Caco-2 (cell line): ENCODE data around the gene KLK15. TPM values are rescaled to one million over a fixed set of nuclear protein-coding genes. Genes with fewer than 3 reads are reported as not detected.

Experiments
- BruUV-seq: library from RNA; stranded (reverse); fragments of 400-500 nt; replicated peaks from 2 replicates; lab custom pipeline; 2021; lab: Mats Ljungman, UMichigan
- CTCF ChIA-PET: fragments of 300-600 bp; sonication (Branson Sonifier 250); formaldehyde crosslinking; loops from one replicate; lab custom pipeline; 2022; ENCODE audit warnings: antibody characterized with exemption; lab: Charles Lee
- POLR2A ChIA-PET: fragments of 300-600 bp; sonication (Branson Sonifier 250); formaldehyde crosslinking; loops from one replicate; lab custom pipeline; 2022; ENCODE audit warnings: antibody characterized with exemption; lab: Charles Lee
- DNase-seq, 2 experiments: peaks; one replicate each; pipeline versions ENCODE4 v3.0.0 to v3.0.0-alpha.2; 2020 to 2022
- H3K27me3 ChIP-seq: replicated peaks from 2 replicates; pipeline ENCODE4 v1.6.0; 2011; ENCODE audit warnings: low read length; ENCODE audit not compliant: control insufficient read depth, insufficient read depth
- H3K36me3 ChIP-seq: 2 replicates; pipeline ENCODE4 v1.5.1; 2011; ENCODE audit warnings: low read length; ENCODE audit not compliant: control insufficient read depth, insufficient read depth
- H3K4me1 ChIP-seq: fragments of 250-450 bp; sonication (Bioruptor Pico); 2 replicates; pipeline ENCODE4 v1.5.1; 2020; ENCODE audit warnings: mild to moderate bottlenecking
- H3K4me3 ChIP-seq: 2 replicates; pipeline ENCODE4 v1.5.1; 2011; ENCODE audit warnings: low read depth, mild to moderate bottlenecking, control low read depth, low read length
- H3K9me3 ChIP-seq: fragments of 250-450 bp; sonication (Bioruptor Pico); 2 replicates; pipeline ENCODE4 v1.5.1; 2020; ENCODE audit warnings: mild to moderate bottlenecking, moderate library complexity
- H3K27ac Mint-ChIP-seq: one replicate; pipeline ENCODE4 v1.8.0; 2022; ENCODE audit warnings: mixed read lengths; ENCODE audit not compliant: unreplicated experiment
- H3K27me3 Mint-ChIP-seq: one replicate; pipeline ENCODE4 v1.8.0; 2022; ENCODE audit warnings: mixed read lengths; ENCODE audit not compliant: insufficient read depth, unreplicated experiment
- H3K36me3 Mint-ChIP-seq: one replicate; pipeline ENCODE4 v1.8.0; 2022; ENCODE audit warnings: mild to moderate bottlenecking, mixed read lengths; ENCODE audit not compliant: insufficient read depth, unreplicated experiment
- H3K4me1 Mint-ChIP-seq: one replicate; pipeline ENCODE4 v1.8.0; 2022; ENCODE audit warnings: low read depth, mixed read lengths; ENCODE audit not compliant: unreplicated experiment
- H3K4me3 Mint-ChIP-seq: one replicate; pipeline ENCODE4 v1.8.0; 2022; ENCODE audit warnings: mild to moderate bottlenecking, moderate library complexity, mixed read lengths; ENCODE audit not compliant: unreplicated experiment
- H3K9me3 Mint-ChIP-seq: one replicate; pipeline ENCODE4 v1.8.0; 2022; ENCODE audit warnings: mixed read lengths; ENCODE audit not compliant: unreplicated experiment
- intact Hi-C: fragments of 100-400 bp; cut with micrococcal nuclease; formaldehyde crosslinking; loops from one replicate; pipeline ENCODE4 v1.10.0; 2022; ENCODE audit not compliant: unreplicated experiment
- total RNA-seq: library from RNA; stranded (reverse); gene quantifications from 2 replicates; pipeline ENCODE4 v1.2.3, GENCODE V29; 2022
- TF ChIP-seq, protein P1 (sequence below), 2 experiments: fragments of 200-600 bp in 1 of 2; IDR thresholded peaks; 1 replicate in 1 of 2; 2 replicates in 1 of 2; pipeline versions ENCODE4 v1.5.1 to v1.8.0; 2011 to 2022; ENCODE audit warnings: antibody characterized with exemption in 1 of 2, control low read depth in 1 of 2, inconsistent platforms in 1 of 2, low read depth in 1 of 2, low read length in 1 of 2, mild to moderate bottlenecking in 1 of 2, moderate library complexity in 1 of 2; ENCODE audit not compliant: insufficient read depth in 1 of 2, severe bottlenecking in 1 of 2, unreplicated experiment in 1 of 2

KLK15 gene
- total RNA-seq, 1 experiment from 2014 or later = not detected

DNA sequence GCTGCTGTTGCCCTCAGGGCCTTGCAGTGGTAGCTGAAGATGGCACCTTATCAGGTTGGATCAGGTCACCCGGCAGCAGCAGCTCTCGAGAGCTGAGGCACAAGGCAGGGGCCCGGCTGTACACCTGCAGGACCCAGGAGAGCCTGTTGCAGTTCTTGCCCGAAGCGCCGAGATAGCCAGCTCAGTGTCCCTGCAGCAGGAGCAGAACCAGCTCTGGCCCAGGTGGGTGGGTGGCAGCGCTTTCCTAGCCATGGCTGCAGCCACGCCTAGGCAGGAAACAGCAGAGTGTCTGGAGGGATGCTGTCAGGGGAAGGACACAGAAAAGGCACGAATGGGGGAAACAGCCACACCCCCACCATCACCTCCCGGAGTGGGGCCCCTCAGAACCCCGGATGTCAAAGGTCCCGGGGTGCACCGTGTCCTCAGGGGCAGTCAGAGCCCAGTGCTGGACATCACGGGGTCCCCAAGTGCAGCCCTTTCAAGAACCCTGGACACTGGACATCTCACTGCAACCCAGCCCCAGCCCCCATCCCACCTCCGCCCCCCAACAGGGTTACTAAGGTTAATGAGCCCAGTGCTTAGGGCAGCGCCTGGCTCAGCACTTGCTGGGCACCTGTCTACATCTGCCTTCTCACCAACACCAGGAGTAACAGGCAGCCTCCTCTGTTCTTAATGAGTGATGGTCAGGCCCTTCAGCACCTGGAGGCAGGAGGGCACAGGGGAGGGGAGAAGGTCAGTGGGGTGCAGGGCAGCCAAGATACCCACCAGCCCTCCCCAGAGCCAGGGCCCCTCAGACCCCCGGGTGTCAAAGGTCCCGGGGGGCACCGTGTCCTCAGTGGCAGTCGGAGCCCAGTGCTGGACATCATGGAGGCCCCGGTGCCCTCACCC lies 34.5 kb downstream of the KLK15 start:
- H3K36me3 Mint-ChIP-seq = peaks cover 100% of the 10 kb centered on the region
- H3K27ac Mint-ChIP-seq = no peak overlapping the region
- peaks cover 13% of the 10 kb centered on the region for H3K36me3 ChIP-seq
- intact Hi-C loops = no loop called here
- peaks cover 5% of the 10 kb centered on the region for H3K4me1 Mint-ChIP-seq
- POLR2A ChIA-PET = no interaction called here
- H3K4me3 ChIP-seq = no peak overlapping the region
- no peaks in the 10 kb centered on the region for H3K27me3 ChIP-seq
- CTCF ChIA-PET = no interaction called here
- no peaks in the 10 kb centered on the region for H3K9me3 ChIP-seq
- H3K27me3 Mint-ChIP-seq = no peaks in the 10 kb centered on the region
- no peaks in the 10 kb centered on the region for H3K9me3 Mint-ChIP-seq
- BruUV-seq = no TSS peak
- TF ChIP-seq, protein P1, sequence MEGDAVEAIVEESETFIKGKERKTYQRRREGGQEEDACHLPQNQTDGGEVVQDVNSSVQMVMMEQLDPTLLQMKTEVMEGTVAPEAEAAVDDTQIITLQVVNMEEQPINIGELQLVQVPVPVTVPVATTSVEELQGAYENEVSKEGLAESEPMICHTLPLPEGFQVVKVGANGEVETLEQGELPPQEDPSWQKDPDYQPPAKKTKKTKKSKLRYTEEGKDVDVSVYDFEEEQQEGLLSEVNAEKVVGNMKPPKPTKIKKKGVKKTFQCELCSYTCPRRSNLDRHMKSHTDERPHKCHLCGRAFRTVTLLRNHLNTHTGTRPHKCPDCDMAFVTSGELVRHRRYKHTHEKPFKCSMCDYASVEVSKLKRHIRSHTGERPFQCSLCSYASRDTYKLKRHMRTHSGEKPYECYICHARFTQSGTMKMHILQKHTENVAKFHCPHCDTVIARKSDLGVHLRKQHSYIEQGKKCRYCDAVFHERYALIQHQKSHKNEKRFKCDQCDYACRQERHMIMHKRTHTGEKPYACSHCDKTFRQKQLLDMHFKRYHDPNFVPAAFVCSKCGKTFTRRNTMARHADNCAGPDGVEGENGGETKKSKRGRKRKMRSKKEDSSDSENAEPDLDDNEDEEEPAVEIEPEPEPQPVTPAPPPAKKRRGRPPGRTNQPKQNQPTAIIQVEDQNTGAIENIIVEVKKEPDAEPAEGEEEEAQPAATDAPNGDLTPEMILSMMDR (IDR thresholded peaks at IDR 0.05; ENCODE audit: insufficient read depth in 1 of 2, low read depth in 1 of 2, low read length in 1 of 2, severe bottlenecking in 1 of 2, unreplicated experiment in 1 of 2) = no peak
- peaks cover 10% of the 10 kb centered on the region; the same call in 1 of the 2 replicates for H3K4me1 ChIP-seq
- DNase-seq = no peak
- no peak overlapping the region for H3K4me3 Mint-ChIP-seq

DNA sequence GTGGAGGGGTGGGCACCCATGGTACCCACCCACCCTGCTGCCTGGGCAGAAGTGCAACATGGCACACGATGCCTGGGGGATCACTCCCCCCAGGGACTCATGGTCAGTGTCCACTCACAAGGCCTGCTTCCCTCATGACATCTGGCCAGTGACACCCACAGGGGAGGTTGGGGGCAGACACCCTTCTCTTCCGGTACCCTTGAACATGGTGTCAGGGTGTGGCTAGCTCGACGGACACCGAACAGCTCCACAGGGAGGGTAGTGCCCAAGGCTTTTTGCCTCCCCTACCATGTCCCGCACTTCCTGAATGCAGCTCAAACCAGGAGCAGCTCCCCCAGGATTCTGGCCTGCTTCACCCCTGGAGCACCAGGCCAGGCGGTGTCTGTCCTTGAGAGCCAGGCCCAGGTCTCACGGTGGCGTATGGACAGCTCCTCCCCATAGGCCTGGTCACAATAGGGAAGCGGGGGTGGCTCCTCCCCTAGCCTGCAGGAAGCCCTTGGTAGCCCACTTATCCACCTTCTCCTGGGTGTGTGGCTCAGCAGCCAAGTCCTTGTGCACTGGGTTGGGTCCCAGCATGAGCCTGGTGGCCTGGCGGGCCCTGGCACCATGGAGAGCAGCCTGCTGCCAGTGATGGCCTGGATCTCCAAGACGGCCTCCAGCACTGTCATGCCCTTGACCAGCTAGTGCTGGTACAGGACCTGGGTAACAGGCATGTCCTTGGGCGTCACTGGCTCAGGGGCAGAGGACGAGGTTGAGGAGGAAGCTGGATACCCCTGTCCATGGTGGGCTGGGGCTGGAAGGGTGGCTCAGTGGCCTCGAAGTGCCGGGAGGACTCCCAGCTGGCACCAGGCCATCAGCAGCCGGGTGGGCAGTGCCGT lies 35.4 kb downstream of the KLK15 start:
- CTCF ChIA-PET = interaction anchor here (0.5 kb wide), 1 partner anchor 135 kb away, joined by 3 read pairs; no protein-coding TSS in a partner anchor
- DNase-seq = no peak
- Mint-ChIP-seq H3K36me3 (peaks cover 100% of the 10 kb centered on the region), H3K4me1 (peaks cover 5% of the 10 kb centered on the region), H3K27ac (no peak overlapping the region), H3K27me3 (no peaks in the 10 kb centered on the region), H3K4me3 (no peak overlapping the region), H3K9me3 (no peaks in the 10 kb centered on the region)
- no TSS peak for BruUV-seq
- Histone ChIP-seq H3K4me3 (no peak overlapping the region), H3K9me3 (no peaks in the 10 kb centered on the region), H3K4me1 (peaks cover 10% of the 10 kb centered on the region; the same call in 1 of the 2 replicates), H3K27me3 (no peaks in the 10 kb centered on the region), H3K36me3 (peaks cover 13% of the 10 kb centered on the region)
- TF ChIP-seq, protein P1 (IDR thresholded peaks at IDR 0.05; ENCODE audit: insufficient read depth in 1 of 2, low read depth in 1 of 2, low read length in 1 of 2, severe bottlenecking in 1 of 2, unreplicated experiment in 1 of 2) = no peak
- POLR2A ChIA-PET = no interaction called here
- intact Hi-C loops = no loop called here

DNA sequence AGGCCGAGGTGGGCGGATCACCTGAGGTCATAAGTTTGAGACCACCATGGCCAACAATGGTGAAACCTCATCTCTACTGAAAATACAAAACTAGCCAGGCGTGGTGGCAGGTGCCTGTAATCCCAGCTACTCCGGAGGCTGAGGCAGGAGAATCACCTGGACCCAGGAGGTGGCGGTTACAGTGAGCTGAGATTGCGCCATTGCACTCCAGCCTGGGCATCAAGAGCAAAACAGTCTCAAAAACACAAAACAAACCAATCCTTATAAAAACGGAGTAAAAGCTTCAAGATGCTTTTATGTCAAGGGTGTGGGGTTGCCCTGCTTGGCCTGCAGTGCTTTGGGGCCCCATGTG lies 36.0 kb downstream of the KLK15 start:
- POLR2A ChIA-PET = no interaction called here
- H3K36me3 ChIP-seq = peaks cover 12% of the 10 kb centered on the region
- CTCF ChIA-PET = no interaction called here
- H3K27me3 ChIP-seq = no peaks in the 10 kb centered on the region
- TF ChIP-seq, protein P1 (IDR thresholded peaks at IDR 0.05; ENCODE audit: insufficient read depth in 1 of 2, low read depth in 1 of 2, low read length in 1 of 2, severe bottlenecking in 1 of 2, unreplicated experiment in 1 of 2) = no peak
- no peaks in the 10 kb centered on the region for H3K9me3 ChIP-seq
- no peaks in the 10 kb centered on the region for H3K4me1 Mint-ChIP-seq
- H3K27me3 Mint-ChIP-seq = no peaks in the 10 kb centered on the region
- BruUV-seq = no TSS peak
- no peak overlapping the region for H3K4me3 ChIP-seq
- intact Hi-C loops = no loop called here
- peaks cover 4% of the 10 kb centered on the region; the same call in 1 of the 2 replicates for H3K4me1 ChIP-seq
- peaks cover 100% of the 10 kb centered on the region for H3K36me3 Mint-ChIP-seq
- H3K4me3 Mint-ChIP-seq = no peak overlapping the region
- DNase-seq = no peak
- H3K27ac Mint-ChIP-seq = peak overlapping the region; percentile 25
- no peaks in the 10 kb centered on the region for H3K9me3 Mint-ChIP-seq
